GM23338 (cell line): Measurements from ENCODE around the gene ZNF22. TPM values are rescaled to one million over a fixed set of nuclear protein-coding genes. Genes with fewer than 3 reads are reported as not detected.

Source experiments
- CTCF ChIP-seq, 2 experiments: fragments of 200-600 bp in 1 of 2; sonication (generic) in 1 of 2; conservative IDR thresholded peaks; 2 replicates each; pipeline versions ENCODE4 v1.5.1 to v1.6.1; 2016 to 2017; ENCODE audit warnings: antibody characterized with exemption in 2 of 2, low read depth in 2 of 2, mild to moderate bottlenecking in 2 of 2, moderate library complexity in 1 of 2
- EZH2 ChIP-seq: fragments of 200-600 bp; sonication (generic); IDR thresholded peaks from one replicate; pipeline ENCODE4 v1.8.0; 2017; ENCODE audit warnings: antibody characterized with exemption, mild to moderate bottlenecking, low read depth; ENCODE audit not compliant: unreplicated experiment
- EZH2phosphoT487 ChIP-seq: fragments of 200-600 bp; sonication (generic); IDR thresholded peaks from one replicate; pipeline ENCODE4 v1.8.1; 2018; ENCODE audit warnings: antibody characterized with exemption; ENCODE audit not compliant: unreplicated experiment
- JUNB ChIP-seq: IDR thresholded peaks from one replicate; pipeline ENCODE4 v1.6.1; 2016; ENCODE audit warnings: antibody characterized with exemption; ENCODE audit not compliant: unreplicated experiment
- POLR2AphosphoS5 ChIP-seq: IDR thresholded peaks from 2 replicates; pipeline ENCODE4 v1.6.1; 2016; ENCODE audit warnings: antibody characterized with exemption, low read depth
- STAT1 ChIP-seq: IDR thresholded peaks from one replicate; pipeline ENCODE4 v1.6.1; 2016; ENCODE audit warnings: antibody characterized with exemption; ENCODE audit not compliant: unreplicated experiment
- ZNF114 ChIP-seq: fragments of 250-450 bp; sonication (Bioruptor Pico); IDR thresholded peaks from 2 replicates; pipeline ENCODE4 v1.5.0; 2020; ENCODE audit warnings: mild to moderate bottlenecking, moderate library complexity
- ZNF331 ChIP-seq: fragments of 250-450 bp; sonication (Bioruptor Pico); IDR thresholded peaks from 2 replicates; pipeline ENCODE4 v1.5.0; 2020; ENCODE audit warnings: low read depth, mild to moderate bottlenecking, moderate library complexity
- ZNF462 ChIP-seq: fragments of 250-450 bp; sonication (Bioruptor Pico); IDR thresholded peaks from 2 replicates; pipeline ENCODE4 v1.5.0; 2020; ENCODE audit warnings: mild to moderate bottlenecking, moderate library complexity
- polyA plus RNA-seq: library from polyadenylated mRNA; unstranded; fragments of >200 nt; fragmentation: Nextera tagmentation; extraction: Ambion mirVana; gene quantifications from 2 replicates; pipeline ENCODE4 v1.2.1, GENCODE V29; 2016
- total RNA-seq: library from RNA; depleted of rRNA; stranded (reverse); fragments of >200 nt; shearing (Covaris generic); gene quantifications from 2 replicates; pipeline ENCODE4 v1.2.3, GENCODE V29; 2014
- TF ChIP-seq, protein P1 (sequence below): IDR thresholded peaks from 2 replicates; pipeline ENCODE4 v1.6.1; 2016; ENCODE audit warnings: antibody characterized with exemption

ZNF22 gene
- total and polyA plus RNA-seq, 2 experiments from 2014 or later: 40.5 to 81.8 TPM

DNA sequence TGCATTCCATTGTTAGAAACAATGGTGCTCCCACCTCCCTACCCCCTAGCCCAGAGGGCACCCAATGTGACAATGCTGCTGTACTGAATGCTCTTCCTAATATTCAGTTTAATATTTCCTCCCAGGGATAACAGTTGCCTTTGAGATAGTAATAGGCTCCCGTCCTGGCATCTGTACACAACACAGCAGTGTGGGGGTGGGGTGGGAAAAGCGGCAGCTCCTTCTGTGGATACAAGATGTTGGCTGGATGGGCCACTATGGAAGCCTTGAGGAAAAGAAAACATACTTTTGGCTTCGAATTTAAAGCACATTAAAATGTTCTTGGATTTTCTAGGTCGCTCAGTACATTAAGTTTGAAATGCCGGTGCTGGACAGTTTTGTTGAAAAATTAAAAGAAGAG lies 9.2 kb upstream of the ZNF22 start (continued):
- TF ChIP-seq ZNF462 (CRISPR knock-in tag): no peak
- TF ChIP-seq CTCF (conservative IDR thresholded peaks at IDR 0.05; ENCODE audit: low read depth in 2 of 2): no peak
- TF ChIP-seq EZH2: no peak
- TF ChIP-seq STAT1: no peak
- TF ChIP-seq ZNF331 (CRISPR knock-in tag): no peak
- TF ChIP-seq EZH2phosphoT487: no peak
- no peak for TF ChIP-seq ZNF114
- TF ChIP-seq JUNB: no peak
- TF ChIP-seq, protein P1, sequence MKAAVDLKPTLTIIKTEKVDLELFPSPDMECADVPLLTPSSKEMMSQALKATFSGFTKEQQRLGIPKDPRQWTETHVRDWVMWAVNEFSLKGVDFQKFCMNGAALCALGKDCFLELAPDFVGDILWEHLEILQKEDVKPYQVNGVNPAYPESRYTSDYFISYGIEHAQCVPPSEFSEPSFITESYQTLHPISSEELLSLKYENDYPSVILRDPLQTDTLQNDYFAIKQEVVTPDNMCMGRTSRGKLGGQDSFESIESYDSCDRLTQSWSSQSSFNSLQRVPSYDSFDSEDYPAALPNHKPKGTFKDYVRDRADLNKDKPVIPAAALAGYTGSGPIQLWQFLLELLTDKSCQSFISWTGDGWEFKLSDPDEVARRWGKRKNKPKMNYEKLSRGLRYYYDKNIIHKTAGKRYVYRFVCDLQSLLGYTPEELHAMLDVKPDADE: no peak
- TF ChIP-seq POLR2AphosphoS5: no peak
